GM23338 (cell line): ENCODE results near the gene WFDC6. TPM values are rescaled to one million over a fixed set of nuclear protein-coding genes. Genes with fewer than 3 reads are reported as not detected.

Source experiments
- ATAC-seq: fragments of 200-7000 bp; cut with Tn5 transposase; 3 replicates; pipeline ENCODE4 v1.9.1; 2020
- DNase-seq: peaks from one replicate; pipeline ENCODE4 v3.0.0-alpha.2; 2015; ENCODE audit warnings: low spot score
- H2AFZ ChIP-seq: fragments of 200-600 bp; sonication (generic); 2 replicates; pipeline ENCODE4 v1.8.0; 2016; ENCODE audit warnings: antibody characterized with exemption, mild to moderate bottlenecking, moderate library complexity
- H3F3A ChIP-seq: fragments of 200-600 bp; sonication (generic); replicated peaks from 2 replicates; pipeline ENCODE4 v1.8.0; 2017; ENCODE audit warnings: antibody characterized with exemption, mixed run types, low read depth
- H3K27ac ChIP-seq: fragments of 200-600 bp; sonication (generic); 2 replicates; pipeline ENCODE4 v1.6.1; 2016; ENCODE audit warnings: low read depth
- H3K27me3 ChIP-seq: fragments of 200-600 bp; sonication (generic); 2 replicates; pipeline ENCODE4 v1.8.0; 2016; ENCODE audit warnings: mild to moderate bottlenecking, mixed run types, moderate library complexity; ENCODE audit not compliant: insufficient read depth
- H3K36me3 ChIP-seq: fragments of 200-600 bp; sonication (generic); 2 replicates; pipeline ENCODE4 v1.8.0; 2016; ENCODE audit warnings: mild to moderate bottlenecking; ENCODE audit not compliant: insufficient read depth
- H3K4me1 ChIP-seq: fragments of 200-600 bp; sonication (generic); 2 replicates; pipeline ENCODE4 v1.8.0; 2016; ENCODE audit warnings: mild to moderate bottlenecking, moderate library complexity; ENCODE audit not compliant: insufficient read depth
- H3K4me2 ChIP-seq: fragments of 200-600 bp; sonication (generic); 2 replicates; pipeline ENCODE4 v1.7.1; 2017; ENCODE audit warnings: mixed run types
- H3K4me3 ChIP-seq: fragments of 200-600 bp; sonication (generic); 2 replicates; pipeline ENCODE4 v1.6.1; 2016; ENCODE audit warnings: mixed run types
- H3K79me2 ChIP-seq: fragments of 200-600 bp; sonication (generic); replicated peaks from 2 replicates; pipeline ENCODE4 v1.8.0; 2017; ENCODE audit warnings: mild to moderate bottlenecking; ENCODE audit not compliant: insufficient read depth
- H3K9me2 ChIP-seq: fragments of 200-600 bp; sonication (generic); 2 replicates; pipeline ENCODE4 v1.8.0; 2017; ENCODE audit not compliant: insufficient read depth
- H4K20me1 ChIP-seq: fragments of 200-600 bp; sonication (generic); replicated peaks from 2 replicates; pipeline ENCODE4 v1.8.0; 2017; ENCODE audit warnings: mild to moderate bottlenecking; ENCODE audit not compliant: insufficient read depth
- H3K27ac Mint-ChIP-seq: 2 replicates; pipeline ENCODE4 v1.8.0; 2020; ENCODE audit warnings: inconsistent platforms, mild to moderate bottlenecking, moderate library complexity, mixed read lengths
- H3K27me3 Mint-ChIP-seq: 3 replicates; pipeline ENCODE4 v1.8.0; 2022; ENCODE audit warnings: low read depth, mild to moderate bottlenecking, moderate library complexity, mixed read lengths, inconsistent platforms; ENCODE audit not compliant: insufficient read depth, poor library complexity
- H3K36me3 Mint-ChIP-seq: 3 replicates; pipeline ENCODE4 v1.8.0; 2021; ENCODE audit warnings: low read depth, mild to moderate bottlenecking, inconsistent platforms, moderate library complexity, mixed read lengths
- H3K4me1 Mint-ChIP-seq: 3 replicates; pipeline ENCODE4 v1.8.0; 2020; ENCODE audit warnings: mild to moderate bottlenecking, inconsistent platforms, mixed read lengths
- H3K4me3 Mint-ChIP-seq: 3 replicates; pipeline ENCODE4 v1.8.0; 2021; ENCODE audit warnings: moderate library complexity, mild to moderate bottlenecking, inconsistent platforms, mixed read lengths
- H3K9me3 Mint-ChIP-seq: 3 replicates; pipeline ENCODE4 v1.8.0; 2020; ENCODE audit warnings: moderate library complexity, mild to moderate bottlenecking, inconsistent platforms, mixed read lengths
- CREB1 ChIP-seq: fragments of 250-450 bp; sonication (Bioruptor Pico); IDR thresholded peaks from 2 replicates; pipeline ENCODE4 v1.5.0; 2020; ENCODE audit warnings: low read depth, mild to moderate bottlenecking, moderate library complexity
- CTCF ChIP-seq, 2 experiments: fragments of 200-600 bp in 1 of 2; sonication (generic) in 1 of 2; conservative IDR thresholded peaks; 2 replicates each; pipeline versions ENCODE4 v1.5.1 to v1.6.1; 2016 to 2017; ENCODE audit warnings: antibody characterized with exemption in 2 of 2, low read depth in 2 of 2, mild to moderate bottlenecking in 2 of 2, moderate library complexity in 1 of 2
- EZH2 ChIP-seq: fragments of 200-600 bp; sonication (generic); IDR thresholded peaks from one replicate; pipeline ENCODE4 v1.8.0; 2017; ENCODE audit warnings: antibody characterized with exemption, mild to moderate bottlenecking, low read depth; ENCODE audit not compliant: unreplicated experiment
- EZH2phosphoT487 ChIP-seq: fragments of 200-600 bp; sonication (generic); IDR thresholded peaks from one replicate; pipeline ENCODE4 v1.8.1; 2018; ENCODE audit warnings: antibody characterized with exemption; ENCODE audit not compliant: unreplicated experiment
- JUNB ChIP-seq: IDR thresholded peaks from one replicate; pipeline ENCODE4 v1.6.1; 2016; ENCODE audit warnings: antibody characterized with exemption; ENCODE audit not compliant: unreplicated experiment
- POLR2AphosphoS5 ChIP-seq: IDR thresholded peaks from 2 replicates; pipeline ENCODE4 v1.6.1; 2016; ENCODE audit warnings: antibody characterized with exemption, low read depth
- STAT1 ChIP-seq: IDR thresholded peaks from one replicate; pipeline ENCODE4 v1.6.1; 2016; ENCODE audit warnings: antibody characterized with exemption; ENCODE audit not compliant: unreplicated experiment
- ZNF331 ChIP-seq: fragments of 250-450 bp; sonication (Bioruptor Pico); IDR thresholded peaks from 2 replicates; pipeline ENCODE4 v1.5.0; 2020; ENCODE audit warnings: low read depth, mild to moderate bottlenecking, moderate library complexity
- polyA plus RNA-seq: library from polyadenylated mRNA; unstranded; fragments of >200 nt; fragmentation: Nextera tagmentation; extraction: Ambion mirVana; gene quantifications from 2 replicates; pipeline ENCODE4 v1.2.1, GENCODE V29; 2016
- total RNA-seq: library from RNA; depleted of rRNA; stranded (reverse); fragments of >200 nt; shearing (Covaris generic); gene quantifications from 2 replicates; pipeline ENCODE4 v1.2.3, GENCODE V29; 2014
- TF ChIP-seq, protein P1 (sequence below): IDR thresholded peaks from one replicate; pipeline ENCODE4 v1.6.1; 2018; ENCODE audit warnings: antibody characterized with exemption; ENCODE audit not compliant: unreplicated experiment
- TF ChIP-seq, protein P2 (sequence below): IDR thresholded peaks from 2 replicates; pipeline ENCODE4 v1.6.1; 2016; ENCODE audit warnings: antibody characterized with exemption

The WFDC6 gene
- total and polyA plus RNA-seq, 2 experiments from 2014 or later = not detected

- TF ChIP-seq, protein P1, sequence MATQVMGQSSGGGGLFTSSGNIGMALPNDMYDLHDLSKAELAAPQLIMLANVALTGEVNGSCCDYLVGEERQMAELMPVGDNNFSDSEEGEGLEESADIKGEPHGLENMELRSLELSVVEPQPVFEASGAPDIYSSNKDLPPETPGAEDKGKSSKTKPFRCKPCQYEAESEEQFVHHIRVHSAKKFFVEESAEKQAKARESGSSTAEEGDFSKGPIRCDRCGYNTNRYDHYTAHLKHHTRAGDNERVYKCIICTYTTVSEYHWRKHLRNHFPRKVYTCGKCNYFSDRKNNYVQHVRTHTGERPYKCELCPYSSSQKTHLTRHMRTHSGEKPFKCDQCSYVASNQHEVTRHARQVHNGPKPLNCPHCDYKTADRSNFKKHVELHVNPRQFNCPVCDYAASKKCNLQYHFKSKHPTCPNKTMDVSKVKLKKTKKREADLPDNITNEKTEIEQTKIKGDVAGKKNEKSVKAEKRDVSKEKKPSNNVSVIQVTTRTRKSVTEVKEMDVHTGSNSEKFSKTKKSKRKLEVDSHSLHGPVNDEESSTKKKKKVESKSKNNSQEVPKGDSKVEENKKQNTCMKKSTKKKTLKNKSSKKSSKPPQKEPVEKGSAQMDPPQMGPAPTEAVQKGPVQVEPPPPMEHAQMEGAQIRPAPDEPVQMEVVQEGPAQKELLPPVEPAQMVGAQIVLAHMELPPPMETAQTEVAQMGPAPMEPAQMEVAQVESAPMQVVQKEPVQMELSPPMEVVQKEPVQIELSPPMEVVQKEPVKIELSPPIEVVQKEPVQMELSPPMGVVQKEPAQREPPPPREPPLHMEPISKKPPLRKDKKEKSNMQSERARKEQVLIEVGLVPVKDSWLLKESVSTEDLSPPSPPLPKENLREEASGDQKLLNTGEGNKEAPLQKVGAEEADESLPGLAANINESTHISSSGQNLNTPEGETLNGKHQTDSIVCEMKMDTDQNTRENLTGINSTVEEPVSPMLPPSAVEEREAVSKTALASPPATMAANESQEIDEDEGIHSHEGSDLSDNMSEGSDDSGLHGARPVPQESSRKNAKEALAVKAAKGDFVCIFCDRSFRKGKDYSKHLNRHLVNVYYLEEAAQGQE = no peak
- TF ChIP-seq ZNF331 (CRISPR knock-in tag) (no peak), JUNB (no peak), CTCF (conservative IDR thresholded peaks at IDR 0.05; ENCODE audit: low read depth in 2 of 2) (no peak)
- TF ChIP-seq, protein P2, sequence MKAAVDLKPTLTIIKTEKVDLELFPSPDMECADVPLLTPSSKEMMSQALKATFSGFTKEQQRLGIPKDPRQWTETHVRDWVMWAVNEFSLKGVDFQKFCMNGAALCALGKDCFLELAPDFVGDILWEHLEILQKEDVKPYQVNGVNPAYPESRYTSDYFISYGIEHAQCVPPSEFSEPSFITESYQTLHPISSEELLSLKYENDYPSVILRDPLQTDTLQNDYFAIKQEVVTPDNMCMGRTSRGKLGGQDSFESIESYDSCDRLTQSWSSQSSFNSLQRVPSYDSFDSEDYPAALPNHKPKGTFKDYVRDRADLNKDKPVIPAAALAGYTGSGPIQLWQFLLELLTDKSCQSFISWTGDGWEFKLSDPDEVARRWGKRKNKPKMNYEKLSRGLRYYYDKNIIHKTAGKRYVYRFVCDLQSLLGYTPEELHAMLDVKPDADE = no peak
Observed at GRCh38 chr20:45485388-45485787, 53.9 kb downstream of the WFDC6 start (continued).

GRCh38 chr20:45484676-45485075 lies 54.6 kb downstream of the WFDC6 start:
- Mint-ChIP-seq H3K36me3 (peaks cover 9% of the 10 kb centered on the region; the same call in 2 of the 3 replicates), H3K9me3 (no peaks in the 10 kb centered on the region; the same call in 2 of the 3 replicates), H3K27me3 (peaks cover 5% of the 10 kb centered on the region), H3K4me3 (no peak overlapping the region), H3K4me1 (peaks cover 26% of the 10 kb centered on the region), H3K27ac (peak overlapping the region; percentile 5; the same call in 1 of the 2 replicates)
- no peaks in the 10 kb centered on the region for H3K79me2 ChIP-seq
- H3K9me2 ChIP-seq = no peaks in the 10 kb centered on the region
- no peaks in the 10 kb centered on the region for H3F3A ChIP-seq
- no peak overlapping the region for H3K4me3 ChIP-seq
- H2AFZ ChIP-seq = no peak overlapping the region
- no peak overlapping the region for H3K27ac ChIP-seq
- no peaks in the 10 kb centered on the region for H3K27me3 ChIP-seq
- peaks cover 11% of the 10 kb centered on the region; the same call in 1 of the 2 replicates for H3K4me1 ChIP-seq
- no peaks in the 10 kb centered on the region for H3K36me3 ChIP-seq
- H3K4me2 ChIP-seq = peak overlapping the region; percentile 16
- DNase-seq (peak; percentile 51), ATAC-seq (peak; percentile 47)
- no peaks in the 10 kb centered on the region for H4K20me1 ChIP-seq
- TF ChIP-seq CREB1 (CRISPR knock-in tag) (no peak), EZH2phosphoT487 (no peak), POLR2AphosphoS5 (no peak), JUNB (no peak), EZH2 (no peak), STAT1 (no peak), ZNF331 (CRISPR knock-in tag) (no peak)
- TF ChIP-seq, protein P1 = no peak
